SK-N-SH treated with all-trans-retinoic acid at 6 μM for 48 hours (cell line): ENCODE measurements around the gene BLMH.
A peak's percentile ranks its signal among the peaks of the same experiment; 100 is the strongest.

Experiments used
- ATAC-seq: fragments of 200-7000 bp; cut with Tn5 transposase; 3 replicates; pipeline ENCODE4 v1.9.1; 2020; ENCODE audit warnings: mild to moderate bottlenecking, moderate library complexity
- CREB5 ChIP-seq: fragments of 250-450 bp; sonication (Bioruptor Pico); IDR thresholded peaks from 2 replicates; pipeline ENCODE4 v1.5.1; 2020; ENCODE audit warnings: low read depth, mild to moderate bottlenecking, moderate library complexity
- GLIS3 ChIP-seq: fragments of 250-450 bp; sonication (Bioruptor Pico); IDR thresholded peaks from 2 replicates; pipeline ENCODE4 v1.5.0; 2020; ENCODE audit warnings: mild to moderate bottlenecking, moderate library complexity
- ISL1 ChIP-seq: fragments of 250-450 bp; sonication (Bioruptor Pico); IDR thresholded peaks from 2 replicates; pipeline ENCODE4 v2.1.2; 2022; ENCODE audit warnings: mild to moderate bottlenecking, moderate library complexity
- OSR1 ChIP-seq: fragments of 250-450 bp; sonication (Bioruptor Pico); IDR thresholded peaks from 2 replicates; pipeline ENCODE4 v1.8.0; 2022; ENCODE audit warnings: moderate library complexity, mild to moderate bottlenecking, inconsistent platforms
- SNAI2 ChIP-seq: fragments of 250-450 bp; sonication (Bioruptor Pico); IDR thresholded peaks from 2 replicates; pipeline ENCODE4 v1.5.0; 2020; ENCODE audit warnings: mild to moderate bottlenecking, moderate library complexity
- TOX ChIP-seq: fragments of 250-450 bp; sonication (Bioruptor Pico); IDR thresholded peaks from 2 replicates; pipeline ENCODE4 v1.8.0; 2021; ENCODE audit warnings: mild to moderate bottlenecking, moderate library complexity, borderline replicate concordance
- ZC3H10 ChIP-seq: fragments of 250-450 bp; sonication (Bioruptor Pico); IDR thresholded peaks from 2 replicates; pipeline ENCODE4 v1.5.1; 2021; ENCODE audit warnings: mild to moderate bottlenecking, moderate library complexity
- ZFP3 ChIP-seq: fragments of 250-450 bp; sonication (Bioruptor Pico); IDR thresholded peaks from 2 replicates; pipeline ENCODE4 v1.5.0; 2020; ENCODE audit warnings: mild to moderate bottlenecking, moderate library complexity
- ZFP30 ChIP-seq: fragments of 450-650 bp; formaldehyde crosslinking; IDR thresholded peaks from 2 replicates; pipeline ENCODE4 v1.5.0; 2022; ENCODE audit warnings: mild to moderate bottlenecking, moderate library complexity
- ZNF70 ChIP-seq: fragments of 450-650 bp; formaldehyde crosslinking; IDR thresholded peaks from 2 replicates; pipeline ENCODE4 v1.5.0; 2020; ENCODE audit warnings: mild to moderate bottlenecking, moderate library complexity
- ZNF8 ChIP-seq: fragments of 450-650 bp; formaldehyde crosslinking; IDR thresholded peaks from 2 replicates; pipeline ENCODE4 v1.5.0; 2020; ENCODE audit warnings: mild to moderate bottlenecking, moderate library complexity
- TF ChIP-seq, protein P1 (sequence below): fragments of 250-450 bp; sonication (Bioruptor Pico); IDR thresholded peaks from 2 replicates; pipeline ENCODE4 v1.8.0; 2020; ENCODE audit warnings: mild to moderate bottlenecking, moderate library complexity, borderline replicate concordance
- TF ChIP-seq, protein P2 (sequence below): fragments of 250-450 bp; sonication (Bioruptor Pico); IDR thresholded peaks from 2 replicates; pipeline ENCODE4 v1.8.0; 2021; ENCODE audit warnings: low read depth, mild to moderate bottlenecking, moderate library complexity, borderline replicate concordance

Gene BLMH, protein sequence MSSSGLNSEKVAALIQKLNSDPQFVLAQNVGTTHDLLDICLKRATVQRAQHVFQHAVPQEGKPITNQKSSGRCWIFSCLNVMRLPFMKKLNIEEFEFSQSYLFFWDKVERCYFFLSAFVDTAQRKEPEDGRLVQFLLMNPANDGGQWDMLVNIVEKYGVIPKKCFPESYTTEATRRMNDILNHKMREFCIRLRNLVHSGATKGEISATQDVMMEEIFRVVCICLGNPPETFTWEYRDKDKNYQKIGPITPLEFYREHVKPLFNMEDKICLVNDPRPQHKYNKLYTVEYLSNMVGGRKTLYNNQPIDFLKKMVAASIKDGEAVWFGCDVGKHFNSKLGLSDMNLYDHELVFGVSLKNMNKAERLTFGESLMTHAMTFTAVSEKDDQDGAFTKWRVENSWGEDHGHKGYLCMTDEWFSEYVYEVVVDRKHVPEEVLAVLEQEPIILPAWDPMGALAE

DNA sequence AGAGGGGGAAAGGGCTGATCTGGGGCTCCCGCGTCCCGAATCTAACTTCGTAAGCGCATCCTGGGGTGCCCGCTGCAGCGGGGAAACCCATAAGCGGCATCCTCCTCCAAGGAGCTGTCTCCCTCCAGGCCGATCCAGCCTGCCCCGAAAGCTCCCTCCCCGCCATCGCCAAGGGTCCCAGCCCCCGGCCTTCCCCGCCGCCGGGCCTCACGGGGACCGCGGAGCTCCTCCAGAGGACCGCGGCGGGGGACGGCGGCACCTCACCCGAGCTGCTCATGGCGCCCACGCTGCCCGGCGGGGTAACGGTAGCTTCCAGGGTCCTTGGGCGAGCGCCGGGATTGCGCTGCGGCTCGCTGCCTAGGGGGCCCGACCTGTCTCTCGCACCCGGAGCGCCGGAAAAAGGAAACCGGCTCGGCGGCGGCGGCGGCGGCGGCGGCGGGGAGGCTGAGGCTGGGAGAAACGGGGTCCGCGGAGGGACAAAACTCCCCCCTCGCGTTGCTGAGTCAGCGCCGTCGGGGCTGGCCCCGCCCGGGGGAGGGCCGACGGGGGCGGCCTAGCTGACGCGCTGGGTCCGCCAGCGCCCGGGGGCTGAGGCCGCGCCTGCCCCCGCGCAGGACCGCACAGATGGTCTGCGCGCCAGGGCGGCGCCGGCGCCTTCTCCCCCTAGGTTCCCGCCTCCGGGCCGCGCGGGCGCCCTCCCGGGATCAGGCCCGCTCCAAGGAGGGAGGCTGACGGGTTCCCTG lies at the start of gene BLMH:
TSS of gene BLMH (minus strand) at position 402 of the 743 bp plus-strand sequence. CDS start at position 277, 125 bp downstream.
- no peak for TF ChIP-seq ZFP3 (CRISPR knock-in tag)
- TF ChIP-seq, protein P1, sequence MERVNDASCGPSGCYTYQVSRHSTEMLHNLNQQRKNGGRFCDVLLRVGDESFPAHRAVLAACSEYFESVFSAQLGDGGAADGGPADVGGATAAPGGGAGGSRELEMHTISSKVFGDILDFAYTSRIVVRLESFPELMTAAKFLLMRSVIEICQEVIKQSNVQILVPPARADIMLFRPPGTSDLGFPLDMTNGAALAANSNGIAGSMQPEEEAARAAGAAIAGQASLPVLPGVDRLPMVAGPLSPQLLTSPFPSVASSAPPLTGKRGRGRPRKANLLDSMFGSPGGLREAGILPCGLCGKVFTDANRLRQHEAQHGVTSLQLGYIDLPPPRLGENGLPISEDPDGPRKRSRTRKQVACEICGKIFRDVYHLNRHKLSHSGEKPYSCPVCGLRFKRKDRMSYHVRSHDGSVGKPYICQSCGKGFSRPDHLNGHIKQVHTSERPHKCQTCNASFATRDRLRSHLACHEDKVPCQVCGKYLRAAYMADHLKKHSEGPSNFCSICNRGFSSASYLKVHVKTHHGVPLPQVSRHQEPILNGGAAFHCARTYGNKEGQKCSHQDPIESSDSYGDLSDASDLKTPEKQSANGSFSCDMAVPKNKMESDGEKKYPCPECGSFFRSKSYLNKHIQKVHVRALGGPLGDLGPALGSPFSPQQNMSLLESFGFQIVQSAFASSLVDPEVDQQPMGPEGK = no peak
- ATAC-seq = peak; percentile 90

DNA sequence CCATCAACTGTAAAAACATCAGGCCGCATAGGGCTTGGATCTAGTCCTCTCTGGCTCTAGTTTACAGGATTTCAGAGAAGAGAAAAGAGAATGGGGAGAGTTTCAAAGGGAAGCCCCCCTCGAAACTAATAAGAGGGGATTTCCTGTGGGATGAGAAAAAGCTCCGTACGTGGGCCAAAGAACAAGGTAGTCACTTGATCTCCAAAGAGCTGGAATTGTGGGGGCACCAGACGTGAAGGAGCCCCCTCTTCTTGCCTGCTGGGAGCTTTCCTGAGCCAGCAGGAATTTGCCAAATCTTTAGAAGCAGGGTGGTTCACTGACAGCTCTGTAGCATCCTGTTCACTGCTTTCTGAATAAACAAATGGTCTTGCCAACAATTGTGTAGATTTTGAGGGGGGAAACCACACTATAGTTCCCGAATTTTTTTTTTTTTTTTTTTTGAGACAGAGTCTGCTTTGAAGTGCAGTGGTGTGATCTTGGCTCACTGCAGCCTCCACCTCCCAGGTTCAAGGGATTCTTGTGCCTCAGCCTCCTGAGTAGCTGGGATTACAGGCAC lies 49.1 kb upstream of the BLMH start:
- no peak for TF ChIP-seq ZFP3 (CRISPR knock-in tag)
- TF ChIP-seq, protein P2, sequence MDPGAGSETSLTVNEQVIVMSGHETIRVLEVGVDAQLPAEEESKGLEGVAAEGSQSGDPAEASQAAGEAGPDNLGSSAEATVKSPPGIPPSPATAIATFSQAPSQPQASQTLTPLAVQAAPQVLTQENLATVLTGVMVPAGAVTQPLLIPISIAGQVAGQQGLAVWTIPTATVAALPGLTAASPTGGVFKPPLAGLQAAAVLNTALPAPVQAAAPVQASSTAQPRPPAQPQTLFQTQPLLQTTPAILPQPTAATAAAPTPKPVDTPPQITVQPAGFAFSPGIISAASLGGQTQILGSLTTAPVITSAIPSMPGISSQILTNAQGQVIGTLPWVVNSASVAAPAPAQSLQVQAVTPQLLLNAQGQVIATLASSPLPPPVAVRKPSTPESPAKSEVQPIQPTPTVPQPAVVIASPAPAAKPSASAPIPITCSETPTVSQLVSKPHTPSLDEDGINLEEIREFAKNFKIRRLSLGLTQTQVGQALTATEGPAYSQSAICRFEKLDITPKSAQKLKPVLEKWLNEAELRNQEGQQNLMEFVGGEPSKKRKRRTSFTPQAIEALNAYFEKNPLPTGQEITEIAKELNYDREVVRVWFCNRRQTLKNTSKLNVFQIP (CRISPR knock-in tag) = no peak
- TF ChIP-seq TOX (CRISPR knock-in tag) = no peak
- TF ChIP-seq ZNF8 = no peak
- TF ChIP-seq GLIS3 (CRISPR knock-in tag) = no peak
- no peak for TF ChIP-seq OSR1 (CRISPR knock-in tag)
- TF ChIP-seq, protein P1 = no peak
- no peak for ATAC-seq

- no peak for ATAC-seq
- TF ChIP-seq ZC3H10 (CRISPR knock-in tag) (no peak), SNAI2 (CRISPR knock-in tag) (no peak), CREB5 (CRISPR knock-in tag) (no peak), ISL1 (no peak), ZNF70 (CRISPR knock-in tag) (no peak), GLIS3 (CRISPR knock-in tag) (no peak), ZFP30 (no peak)
- TF ChIP-seq, protein P2 (CRISPR knock-in tag) = no peak
- TF ChIP-seq, protein P1 = no peak
- TF ChIP-seq, all 23 proteins: peak for 0
Measured at GRCh38 chr17:30339086-30339485, 47.3 kb upstream of the BLMH start.
